Transverse colon (tissue), 4 donors: ENCODE data around the gene PTPRN2. TPM values are rescaled to one million over a fixed set of nuclear protein-coding genes. Genes with fewer than 3 reads are reported as not detected.
"Not testable (repeated sequence)": the region's sequence is repeated elsewhere in the genome, so short reads cannot be mapped to it uniquely, and the experiment has no call there.

Experiments
- DNase-seq: peaks from one replicate; pipeline ENCODE4 v3.0.0-alpha.2; 2019
- H3K27ac ChIP-seq, 4 donors: fragments of 200-600 bp; sonication (generic); 2 replicates each; pipeline ENCODE4 v1.5.1; 2016 to 2018; ENCODE audit warnings: inconsistent platforms in 4 of 4
- H3K27me3 ChIP-seq: fragments of 200-600 bp; sonication (generic); 2 replicates; pipeline ENCODE4 v1.5.1; 2017; ENCODE audit warnings: inconsistent platforms
- H3K36me3 ChIP-seq, 4 donors: fragments of 200-600 bp; sonication (generic); 2 replicates each; pipeline ENCODE4 v1.5.1; 2017 to 2019; ENCODE audit warnings: inconsistent platforms in 4 of 4
- H3K4me1 ChIP-seq, 4 donors: fragments of 200-600 bp; sonication (generic); 2 replicates each; pipeline ENCODE4 v1.5.1; 2017 to 2020; ENCODE audit warnings: inconsistent platforms in 4 of 4
- H3K4me3 ChIP-seq, 4 donors: fragments of 200-600 bp; sonication (generic); 1 replicate in 1 of 4; 2 replicates in 3 of 4; pipeline versions ENCODE4 v1.5.1 to v1.6.1; 2017 to 2019; ENCODE audit warnings: inconsistent platforms in 4 of 4
- H3K9me3 ChIP-seq, 2 donors: fragments of 200-600 bp; sonication (generic); 2 replicates each; pipeline ENCODE4 v1.5.1; 2017 to 2019; ENCODE audit warnings: inconsistent platforms in 2 of 2
- EP300 ChIP-seq: sonication (generic); formaldehyde crosslinking; IDR thresholded peaks from one replicate; pipeline ENCODE4 v1.6.1; 2017; ENCODE audit warnings: antibody characterized with exemption, low read depth
- POLR2A ChIP-seq: fragments of 450-650 bp; IDR thresholded peaks from one replicate; pipeline ENCODE4 v1.6.1; 2016; ENCODE audit warnings: antibody characterized with exemption, mild to moderate bottlenecking, moderate library complexity
- POLR2AphosphoS5 ChIP-seq, 3 donors: sonication (generic); formaldehyde crosslinking; IDR thresholded peaks; one replicate each; pipeline ENCODE4 v1.6.1; 2016; ENCODE audit warnings: antibody characterized with exemption in 3 of 3
- WGBS, 2 donors: methylation state at CpG; one replicate each; pipeline ENCODE4 v1.1.5; 2018; ENCODE audit warnings: low coverage in 1 of 2; 5-methylcytosine and 5-hydroxymethylcytosine counted together
- in situ Hi-C, 4 donors: fragments of 200-750 bp; cut with MboI; loops; one replicate each; pipeline versions ENCODE4 v1.15.0 to v1.15.1; 2017; ENCODE audit warnings: low sequenced_read_pairs in 3 of 4, low pct_ligation_motif_present in 1 of 4, low pct_unique_long_range_greater_than_20kb in 1 of 4
- intact Hi-C: fragments of 100-400 bp; cut with DNase I; formaldehyde crosslinking; loops from one replicate; pipeline ENCODE4 v1.15.1; 2023; ENCODE audit warnings: low total_unique reads
- total RNA-seq, 4 donors: library from RNA; depleted of rRNA; stranded (reverse); fragments of >200 nt; gene quantifications; one replicate each; pipeline ENCODE4 v1.1.0, GENCODE V29; 2016
- TF ChIP-seq, protein P1 (sequence below), 5 experiments: fragments of 200-600 bp in 3 of 5; fragments of 450-650 bp in 2 of 5; sonication (generic) in 3 of 5; IDR thresholded peaks; 1 replicate in 2 of 5; 2 replicates in 3 of 5; pipeline ENCODE4 v1.5.1; 2016 to 2017; ENCODE audit warnings: antibody characterized with exemption in 5 of 5, inconsistent platforms in 3 of 5, mild to moderate bottlenecking in 2 of 5, moderate library complexity in 1 of 5

Gene PTPRN2
- total RNA-seq, 4 donors from 2014 or later = 15.4 to 31.1 (median 21.8) TPM

DNA sequence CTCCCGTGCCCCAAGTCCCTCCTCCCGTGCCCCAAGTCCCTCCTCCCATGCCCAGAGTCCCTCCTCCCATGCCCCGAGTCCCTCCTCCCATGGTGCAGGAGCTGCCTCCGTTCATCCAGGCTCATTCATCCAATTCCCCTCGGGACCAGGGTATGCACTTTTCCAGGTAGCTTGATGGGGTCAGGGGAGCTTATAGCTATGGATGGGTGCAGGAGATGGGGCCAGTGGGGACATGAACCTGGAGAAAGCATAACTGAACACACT lies 201.3 kb downstream of the PTPRN2 start:
- H3K4me3 ChIP-seq = no peak overlapping the region
- no peaks in the 10 kb centered on the region for H3K9me3 ChIP-seq
- no peak overlapping the region for H3K27ac ChIP-seq
- no peak for TF ChIP-seq POLR2AphosphoS5 (IDR thresholded peaks at IDR 0.05)
- TF ChIP-seq, protein P1, sequence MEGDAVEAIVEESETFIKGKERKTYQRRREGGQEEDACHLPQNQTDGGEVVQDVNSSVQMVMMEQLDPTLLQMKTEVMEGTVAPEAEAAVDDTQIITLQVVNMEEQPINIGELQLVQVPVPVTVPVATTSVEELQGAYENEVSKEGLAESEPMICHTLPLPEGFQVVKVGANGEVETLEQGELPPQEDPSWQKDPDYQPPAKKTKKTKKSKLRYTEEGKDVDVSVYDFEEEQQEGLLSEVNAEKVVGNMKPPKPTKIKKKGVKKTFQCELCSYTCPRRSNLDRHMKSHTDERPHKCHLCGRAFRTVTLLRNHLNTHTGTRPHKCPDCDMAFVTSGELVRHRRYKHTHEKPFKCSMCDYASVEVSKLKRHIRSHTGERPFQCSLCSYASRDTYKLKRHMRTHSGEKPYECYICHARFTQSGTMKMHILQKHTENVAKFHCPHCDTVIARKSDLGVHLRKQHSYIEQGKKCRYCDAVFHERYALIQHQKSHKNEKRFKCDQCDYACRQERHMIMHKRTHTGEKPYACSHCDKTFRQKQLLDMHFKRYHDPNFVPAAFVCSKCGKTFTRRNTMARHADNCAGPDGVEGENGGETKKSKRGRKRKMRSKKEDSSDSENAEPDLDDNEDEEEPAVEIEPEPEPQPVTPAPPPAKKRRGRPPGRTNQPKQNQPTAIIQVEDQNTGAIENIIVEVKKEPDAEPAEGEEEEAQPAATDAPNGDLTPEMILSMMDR (IDR thresholded peaks at IDR 0.05) = no peak
- TF ChIP-seq POLR2A = no peak
- no peak for TF ChIP-seq EP300
- no peaks in the 10 kb centered on the region for H3K27me3 ChIP-seq
- WGBS, 2 donors = 50 to 68% methylated on average over 1 to 5 of the region's 5 CpGs
- in situ Hi-C loops (no loop called here), intact Hi-C loops (no loop called here)
- H3K36me3 ChIP-seq = no peaks in the 10 kb centered on the region
- no peak for DNase-seq
- H3K4me1 ChIP-seq = no peaks in the 10 kb centered on the region

DNA sequence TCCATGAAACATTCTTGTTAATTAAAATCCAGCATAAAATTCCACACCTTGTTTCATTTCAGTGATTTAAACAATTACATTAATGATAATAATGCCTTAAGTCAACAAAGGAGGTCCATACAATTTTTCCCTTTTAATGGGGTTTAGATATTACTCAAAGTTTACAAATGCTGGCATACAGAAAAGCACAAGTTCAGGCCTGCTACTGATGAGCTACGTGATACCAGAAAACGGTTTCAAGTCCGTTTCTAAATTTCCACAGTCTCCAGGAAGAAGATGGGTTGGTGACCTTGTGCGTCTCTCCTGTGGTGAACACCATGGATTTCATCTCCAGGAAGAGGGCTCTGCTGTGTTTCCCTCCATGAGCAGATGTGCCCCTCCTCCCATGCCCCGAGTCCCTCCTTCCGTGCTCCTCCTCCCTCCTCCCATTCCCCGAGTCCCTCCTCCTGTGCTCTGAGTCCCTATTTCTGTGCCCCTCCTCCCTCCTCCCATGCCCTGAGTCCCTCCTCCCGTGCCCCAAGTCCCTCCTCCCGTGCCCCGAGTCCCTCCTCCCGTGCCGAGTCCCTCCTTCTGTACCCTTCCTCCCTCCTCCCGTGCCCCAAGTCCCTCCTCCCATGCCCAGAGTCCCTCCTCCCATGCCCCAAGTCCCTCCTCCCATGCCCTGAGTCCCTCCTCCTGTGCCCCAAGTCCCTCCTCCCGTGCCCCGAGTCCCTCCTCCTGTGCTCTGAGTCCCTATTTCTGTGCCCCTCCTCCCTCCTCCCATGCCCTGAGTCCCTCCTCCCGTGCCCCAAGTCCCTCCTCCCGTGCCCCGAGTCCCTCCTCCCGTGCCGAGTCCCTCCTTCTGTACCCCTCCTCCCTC lies 201.9 kb downstream of the PTPRN2 start:
- H3K36me3 ChIP-seq, DNase-seq, H3K4me3 ChIP-seq, H3K27ac ChIP-seq, H3K27me3 ChIP-seq, H3K9me3 ChIP-seq, in situ Hi-C loops, H3K4me1 ChIP-seq, intact Hi-C loops: not testable (repeated sequence)
- WGBS, 2 donors = 81% methylated on average over 13 to 20 of the region's 20 CpGs

DNA sequence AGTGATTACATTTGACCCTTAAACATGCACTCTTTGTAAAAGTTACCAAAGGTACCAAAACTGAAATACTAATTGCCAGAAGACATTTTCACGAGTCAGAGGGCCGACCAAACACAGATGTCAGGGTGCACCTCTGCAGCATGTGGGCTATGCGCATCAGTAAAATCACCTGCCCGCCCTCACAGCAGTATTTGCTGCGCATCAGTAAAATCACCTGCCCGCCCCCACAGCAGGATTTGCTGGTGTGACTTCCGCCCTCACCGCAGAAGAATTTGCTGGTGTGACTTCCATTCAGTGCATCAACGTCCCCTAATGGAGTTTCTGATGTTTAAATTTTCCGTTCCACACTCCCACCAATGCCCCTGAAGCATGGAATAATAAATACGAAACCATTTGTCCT lies 202.9 kb downstream of the PTPRN2 start:
- TF ChIP-seq POLR2AphosphoS5 (IDR thresholded peaks at IDR 0.05) (no peak), EP300 (no peak), POLR2A (no peak)
- TF ChIP-seq, protein P1 (IDR thresholded peaks at IDR 0.05) = no peak
- H3K9me3 ChIP-seq = no peaks in the 10 kb centered on the region
- H3K4me1 ChIP-seq = no peaks in the 10 kb centered on the region
- intact Hi-C loops (no loop called here), in situ Hi-C loops (no loop called here)
- H3K4me3 ChIP-seq = no peak overlapping the region
- H3K27ac ChIP-seq = no peak overlapping the region
- H3K36me3 ChIP-seq = no peaks in the 10 kb centered on the region
- no peak for DNase-seq
- no peaks in the 10 kb centered on the region for H3K27me3 ChIP-seq
- 70 to 86% methylated on average over 5 to 11 of the region's 11 CpGs for WGBS, 2 donors

DNA sequence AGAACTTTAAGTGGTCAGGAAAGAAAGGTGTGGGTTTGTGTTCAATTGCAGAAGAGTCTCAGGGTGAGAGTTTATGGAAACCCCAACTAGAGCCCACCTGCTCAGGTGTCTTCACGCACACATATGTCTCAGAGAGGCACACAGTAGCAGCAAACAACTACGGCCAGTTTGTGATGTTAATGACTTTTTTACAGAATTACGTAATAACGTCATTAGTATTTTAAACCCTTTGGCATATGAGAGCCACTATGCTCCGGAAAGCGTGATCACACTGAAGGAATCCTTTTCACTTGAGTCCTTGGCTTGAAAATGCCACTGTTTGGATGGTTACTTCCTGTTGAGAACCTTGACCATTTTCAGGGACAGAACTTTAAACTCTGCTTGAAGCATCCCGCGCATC lies 204.0 kb downstream of the PTPRN2 start:
- H3K36me3 ChIP-seq = no peaks in the 10 kb centered on the region
- no peak overlapping the region for H3K4me3 ChIP-seq
- no peaks in the 10 kb centered on the region for H3K27me3 ChIP-seq
- TF ChIP-seq, protein P1 (IDR thresholded peaks at IDR 0.05) = no peak
- TF ChIP-seq POLR2A = no peak
- TF ChIP-seq EP300 = no peak
- no peak for TF ChIP-seq POLR2AphosphoS5 (IDR thresholded peaks at IDR 0.05)
- DNase-seq = no peak
- intact Hi-C loops = no loop called here
- in situ Hi-C loops = no loop called here
- H3K4me1 ChIP-seq = no peaks in the 10 kb centered on the region
- whole genome bisulfite sequencing, 2 donors = 86 to 100% methylated on average over 5 to 8 of the region's 8 CpGs
- no peak overlapping the region for H3K27ac ChIP-seq
- no peaks in the 10 kb centered on the region for H3K9me3 ChIP-seq
